HG03354 (cell line): Measurements from ENCODE around the gene PRAMEF10.
"Not testable (repeated sequence)": the region's sequence is repeated elsewhere in the genome, so short reads cannot be mapped to it uniquely, and the experiment has no call there.

Source experiments
- ATAC-seq: cut with Tn5 transposase; IDR thresholded peaks from one replicate; pipeline ENCODE4 v1.9.1; 2021; ENCODE audit warnings: mild to moderate bottlenecking; ENCODE audit not compliant: unreplicated experiment, poor library complexity, severe bottlenecking

Gene PRAMEF10

GRCh38 chr1:12898170-12898569, at the start of gene PRAMEF10:
TSS of gene PRAMEF10 (minus strand) at chr1:12898270. CDS start at chr1:12895847, 2,423 bp downstream.
- not testable (repeated sequence) for ATAC-seq

GRCh38 chr1:12947480-12947879, 49.4 kb upstream of the PRAMEF10 start, which contains the start of gene PRAMEF6:
TSS of gene PRAMEF6 (minus strand) at chr1:12947580. CDS start at chr1:12942518, 5,062 bp downstream.
- ATAC-seq = not testable (repeated sequence)

- ATAC-seq = not testable (repeated sequence)
Measured at GRCh38 chr1:12924368-12924767, 26.3 kb upstream of the PRAMEF10 start.

GRCh38 chr1:12921749-12922148, 23.7 kb upstream of the PRAMEF10 start:
- ATAC-seq = not testable (repeated sequence)

- ATAC-seq = not testable (repeated sequence)
Measured at GRCh38 chr1:12916310-12916709, 18.2 kb upstream of the PRAMEF10 start, which contains the start of gene PRAMEF7. TSS of gene PRAMEF7 (plus strand) at chr1:12916610. CDS start at chr1:12917693, 1,083 bp downstream.

- ATAC-seq = not testable (repeated sequence)
Measured at GRCh38 chr1:12903793-12904572, 5.9 kb upstream of the PRAMEF10 start.

- ATAC-seq = not testable (repeated sequence)
Measured at GRCh38 chr1:12899186-12899585, 1.1 kb upstream of the PRAMEF10 start.

- not testable (repeated sequence) for ATAC-seq
Measured at GRCh38 chr1:12886101-12886500, 12.0 kb downstream of the PRAMEF10 start, which contains the start of gene PRAMEF4. TSS of gene PRAMEF4 (minus strand) at chr1:12886201. CDS start at chr1:12883394, 2,807 bp downstream.

- not testable (repeated sequence) for ATAC-seq
Measured at GRCh38 chr1:12878453-12878852, 19.6 kb downstream of the PRAMEF10 start.

GRCh38 chr1:12863131-12863880, 34.8 kb downstream of the PRAMEF10 start:
- not testable (repeated sequence) for ATAC-seq

GRCh38 chr1:12856786-12857185, 41.3 kb downstream of the PRAMEF10 start, which contains the start of gene PRAMEF2:
TSS of gene PRAMEF2 (plus strand) at chr1:12857086. CDS start at chr1:12859010, 1,924 bp downstream.
- not testable (repeated sequence) for ATAC-seq

- ATAC-seq = no peak
Measured at GRCh38 chr1:12851779-12852178, 46.3 kb downstream of the PRAMEF10 start.

GRCh38 chr1:12848620-12849019, 49.5 kb downstream of the PRAMEF10 start, which contains the start of gene HNRNPCL1:
TSS of gene HNRNPCL1 (minus strand) at chr1:12848720. CDS start at chr1:12848289, 431 bp downstream.
- ATAC-seq = not testable (repeated sequence)
